Ishikawa (cell line): ENCODE results near the gene FAF2.

Experiments
- CEBPB ChIP-seq: IDR thresholded peaks from 2 replicates; pipeline ENCODE4 v1.6.1; 2012
- CREB1 ChIP-seq: IDR thresholded peaks from 2 replicates; pipeline ENCODE4 v1.6.1; 2012; ENCODE audit warnings: low read depth
- EGR1 ChIP-seq: IDR thresholded peaks from 2 replicates; pipeline ENCODE4 v1.6.1; 2012
- EP300 ChIP-seq: IDR thresholded peaks from 2 replicates; pipeline ENCODE4 v1.6.1; 2012; ENCODE audit warnings: borderline replicate concordance
- FOXM1 ChIP-seq: IDR thresholded peaks from 2 replicates; pipeline ENCODE4 v1.6.1; 2012; ENCODE audit warnings: low read depth, borderline replicate concordance
- NFIC ChIP-seq: IDR thresholded peaks from 2 replicates; pipeline ENCODE4 v1.6.1; 2012
- RAD21 ChIP-seq: IDR thresholded peaks from 2 replicates; pipeline ENCODE4 v1.6.1; 2012; ENCODE audit warnings: low read depth
- REST ChIP-seq: IDR thresholded peaks from 2 replicates; pipeline ENCODE4 v1.6.1; 2012; ENCODE audit warnings: low read depth, mild to moderate bottlenecking
- TAF1 ChIP-seq: IDR thresholded peaks from 2 replicates; pipeline ENCODE4 v1.6.1; 2012; ENCODE audit warnings: low read depth, mild to moderate bottlenecking
- TCF12 ChIP-seq: IDR thresholded peaks from 2 replicates; pipeline ENCODE4 v1.6.1; 2012; ENCODE audit warnings: low read depth
- TEAD4 ChIP-seq: IDR thresholded peaks from 2 replicates; pipeline ENCODE4 v1.6.1; 2012
- YY1 ChIP-seq: IDR thresholded peaks from 2 replicates; pipeline ENCODE4 v1.6.1; 2012; ENCODE audit warnings: low read depth
- ZBTB7A ChIP-seq: IDR thresholded peaks from 2 replicates; pipeline ENCODE4 v1.6.1; 2012; ENCODE audit warnings: low read depth
- TF ChIP-seq, protein P1 (sequence below): IDR thresholded peaks from 2 replicates; pipeline ENCODE4 v1.6.1; 2012
- TF ChIP-seq, protein P2 (sequence below): IDR thresholded peaks from 2 replicates; pipeline ENCODE4 v1.6.1; 2012

FAF2 gene

GRCh38 chr5:176521286-176521685 lies 73.1 kb downstream of the FAF2 start:
- TF ChIP-seq, protein P1, sequence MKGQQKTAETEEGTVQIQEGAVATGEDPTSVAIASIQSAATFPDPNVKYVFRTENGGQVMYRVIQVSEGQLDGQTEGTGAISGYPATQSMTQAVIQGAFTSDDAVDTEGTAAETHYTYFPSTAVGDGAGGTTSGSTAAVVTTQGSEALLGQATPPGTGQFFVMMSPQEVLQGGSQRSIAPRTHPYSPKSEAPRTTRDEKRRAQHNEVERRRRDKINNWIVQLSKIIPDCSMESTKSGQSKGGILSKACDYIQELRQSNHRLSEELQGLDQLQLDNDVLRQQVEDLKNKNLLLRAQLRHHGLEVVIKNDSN, result no peak
- TF ChIP-seq REST (no peak), CEBPB (no peak), FOXM1 (no peak), TCF12 (no peak), TEAD4 (no peak), TAF1 (no peak)
- TF ChIP-seq, protein P2, sequence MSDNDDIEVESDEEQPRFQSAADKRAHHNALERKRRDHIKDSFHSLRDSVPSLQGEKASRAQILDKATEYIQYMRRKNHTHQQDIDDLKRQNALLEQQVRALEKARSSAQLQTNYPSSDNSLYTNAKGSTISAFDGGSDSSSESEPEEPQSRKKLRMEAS, result no peak

DNA sequence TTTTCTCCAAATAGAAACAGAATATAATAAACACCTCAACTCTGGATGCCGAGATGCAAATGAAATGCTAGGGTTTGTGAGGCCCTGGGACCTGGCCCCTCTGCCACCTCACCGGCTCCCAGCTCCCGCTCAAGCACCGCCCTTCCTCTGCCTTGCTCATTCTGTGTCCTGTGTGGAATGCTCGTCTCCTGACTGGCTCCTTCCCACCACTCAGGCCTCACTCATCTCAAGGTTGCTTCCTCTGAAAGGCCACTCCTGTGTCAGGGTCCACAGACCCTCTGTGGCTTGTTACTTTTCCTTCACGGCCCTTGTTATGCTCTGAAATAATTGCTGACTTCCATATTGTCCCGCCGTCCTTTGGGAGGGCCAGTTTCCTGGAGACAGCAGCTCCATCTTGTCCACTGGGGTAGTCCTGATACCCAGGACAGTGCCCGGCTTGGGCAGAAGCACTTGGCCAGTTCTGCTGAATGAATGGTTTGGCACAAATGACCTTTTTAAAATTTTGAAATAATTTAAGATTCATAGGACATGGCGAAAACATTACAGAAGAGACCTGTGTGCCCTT lies 73.6 kb downstream of the FAF2 start:
- TF ChIP-seq TEAD4 (no peak), FOXM1 (no peak), EGR1 (no peak), RAD21 (no peak), TAF1 (no peak), EP300 (no peak), ZBTB7A (no peak), REST (no peak), TCF12 (no peak), CEBPB (no peak), NFIC (no peak), YY1 (no peak)
- TF ChIP-seq, protein P1, result no peak
- TF ChIP-seq, protein P2, result no peak

- TF ChIP-seq REST (no peak), ZBTB7A (no peak), NFIC (no peak), RAD21 (no peak), EGR1 (no peak), EP300 (no peak), FOXM1 (no peak), CREB1 (no peak), CEBPB (no peak), YY1 (no peak)
- TF ChIP-seq, protein P1, result no peak
These were observed 76.0 kb downstream of the FAF2 start for GRCh38 chr5:176524138-176524537.

DNA sequence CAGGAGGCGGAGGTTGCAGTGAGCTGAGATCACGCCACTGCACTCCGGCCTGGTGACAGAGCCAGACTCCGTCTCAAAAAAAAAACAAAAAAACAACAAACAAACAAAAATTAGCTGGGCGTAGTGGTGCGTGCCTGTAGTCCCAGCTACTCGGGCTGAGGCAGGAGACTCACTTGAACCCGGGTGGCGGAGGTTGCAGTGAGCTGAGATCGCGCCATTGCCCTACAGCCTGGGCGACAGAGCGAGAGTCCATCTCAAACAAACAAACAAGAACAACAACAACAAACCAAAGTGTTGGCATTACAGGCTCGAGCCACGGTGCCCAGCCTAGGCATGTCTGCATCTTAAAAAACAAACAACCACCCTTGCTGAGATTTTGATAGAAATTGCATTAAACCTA lies 76.8 kb downstream of the FAF2 start:
- TF ChIP-seq NFIC (no peak), YY1 (no peak), RAD21 (no peak), FOXM1 (no peak), REST (no peak), TCF12 (no peak), TAF1 (no peak)
- TF ChIP-seq, protein P2, result no peak
